CD4-positive, alpha-beta T cell treated with Interleukin-15 for 4 hours (primary cell): Measurements from ENCODE around the gene ELP6.
"Not testable (repeated sequence)": the region's sequence is repeated elsewhere in the genome, so short reads cannot be mapped to it uniquely, and the experiment has no call there.

ENCODE experiments used
- DNase-seq: peaks from one replicate; pipeline ENCODE4 v3.0.0-alpha.2; 2020; ENCODE audit warnings: low spot score

ELP6 gene

DNA sequence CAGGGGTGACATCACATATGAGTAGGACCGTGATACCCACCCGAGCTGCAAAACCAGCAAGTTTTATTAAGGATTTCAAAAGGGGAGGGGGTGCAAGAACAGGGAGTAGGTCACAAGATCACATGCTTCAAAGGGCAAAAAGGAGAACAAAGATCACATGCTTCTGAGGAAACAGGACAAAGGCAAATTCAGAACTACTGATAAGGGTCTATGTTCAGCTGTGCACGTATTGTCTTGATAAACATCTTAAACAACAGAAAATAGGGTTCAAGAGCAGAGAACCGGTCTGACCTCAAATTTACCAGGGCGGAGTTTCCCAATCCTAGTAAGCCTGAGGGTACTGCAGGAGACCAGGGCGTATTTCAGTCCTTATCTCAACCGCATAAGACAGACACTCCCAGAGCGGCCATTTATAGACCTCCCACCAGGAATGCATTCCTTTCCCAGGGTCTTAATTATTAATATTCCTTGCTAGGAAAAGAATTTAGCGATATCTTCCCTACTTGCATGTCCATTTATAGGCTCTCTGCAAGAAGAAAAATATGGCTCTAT lies 53.9 kb downstream of the ELP6 start:
- DNase-seq: not testable (repeated sequence)

DNA sequence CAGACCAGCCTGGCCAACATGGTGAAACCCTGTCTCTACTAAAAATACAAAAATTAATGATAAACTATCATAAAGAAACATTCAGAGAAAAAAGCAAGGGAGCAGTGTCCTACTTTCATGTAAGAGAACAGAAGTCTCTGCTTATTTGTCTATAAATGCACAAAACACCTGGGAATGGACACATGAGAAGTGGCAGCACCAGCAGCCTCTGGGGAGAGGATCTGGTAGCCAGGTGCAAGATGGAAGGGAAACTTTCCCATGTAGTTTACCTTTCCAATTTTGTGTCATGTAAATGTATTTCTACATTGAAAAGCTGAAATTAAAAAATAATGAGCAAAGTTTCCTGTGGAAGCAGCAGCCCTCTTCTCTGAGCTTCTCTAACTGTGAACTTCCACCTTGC lies 56.5 kb downstream of the ELP6 start:
- no peak for DNase-seq

DNA sequence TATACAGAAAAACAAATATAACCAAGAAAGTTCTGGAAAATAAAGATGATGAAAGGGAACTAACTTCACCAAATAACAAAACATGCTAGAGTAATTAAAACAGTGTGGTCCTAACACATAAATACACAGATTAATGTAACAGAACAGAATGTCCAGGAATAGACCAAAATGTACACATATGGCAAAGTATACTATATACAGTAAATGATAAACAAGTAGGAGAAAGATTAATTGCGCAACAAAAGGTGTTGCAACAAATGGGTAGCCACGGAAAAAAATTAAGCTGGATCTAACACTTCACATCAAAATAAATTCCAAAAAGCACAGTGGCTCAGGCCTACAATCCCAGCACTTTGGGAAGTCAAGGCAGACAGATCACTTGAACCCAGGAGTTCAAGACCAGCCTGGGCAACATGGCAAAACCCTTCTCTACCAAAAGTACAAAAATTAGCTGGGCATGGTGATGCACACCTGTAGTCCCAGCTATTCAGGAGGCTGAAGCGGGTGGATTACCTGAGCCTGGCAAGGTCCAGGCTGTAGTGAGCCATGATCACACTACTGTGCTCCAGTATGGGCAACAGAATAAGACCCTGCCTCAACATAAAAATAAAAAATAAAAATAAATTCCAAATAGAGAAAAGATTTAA lies 57.6 kb downstream of the ELP6 start:
- DNase-seq: no peak

DNA sequence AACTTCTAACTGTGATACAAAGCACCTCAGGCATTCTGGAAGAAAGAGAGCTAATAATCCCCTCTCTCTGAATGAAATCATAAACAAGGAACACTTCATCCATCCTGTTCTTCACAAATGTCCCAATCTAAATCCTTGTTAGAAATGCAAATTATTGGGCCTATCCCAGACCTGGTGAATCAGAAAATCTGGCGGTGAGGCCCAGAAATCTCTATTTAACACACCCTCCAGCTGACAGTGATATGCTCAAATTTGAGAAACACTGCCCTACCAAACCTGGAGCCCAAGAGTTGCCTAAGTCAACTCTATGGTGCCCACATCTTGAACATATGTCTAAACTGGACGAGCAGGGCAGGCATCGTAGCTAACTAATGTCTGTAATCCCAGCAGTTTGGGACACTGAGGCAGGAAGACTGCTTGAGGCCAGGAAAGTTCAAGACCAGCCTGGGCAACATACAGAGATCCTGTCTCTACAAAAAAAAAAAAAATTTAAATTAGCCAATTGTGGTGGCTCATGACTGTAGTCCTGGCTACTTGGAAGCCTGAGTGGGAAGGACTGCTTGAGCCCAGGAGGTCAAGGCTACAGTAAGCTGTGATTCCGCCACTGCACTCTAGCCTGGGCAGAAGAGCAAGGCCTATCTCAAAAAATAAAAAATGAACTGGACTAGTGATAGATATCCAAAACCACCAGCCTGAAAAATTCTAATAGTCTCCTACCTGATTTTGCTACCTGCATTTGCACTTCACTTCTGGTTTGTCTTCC lies 60.9 kb downstream of the ELP6 start:
- DNase-seq: no peak
